Ovary (tissue), 9 donors: Measurements from ENCODE around the gene RSU1. TPM values are rescaled to one million over a fixed set of nuclear protein-coding genes. Genes with fewer than 3 reads are reported as not detected.

ENCODE experiments used
- DNase-seq, 5 donors: peaks; one replicate each; pipeline ENCODE4 v3.0.0-alpha.2; 2019 to 2020
- H3K27ac ChIP-seq, 2 donors: fragments of 200-600 bp; one replicate each; pipeline versions ENCODE4 v1.5.1 to v1.8.0; 2019 to 2022
- H3K27me3 ChIP-seq: fragments of 200-600 bp; one replicate; pipeline ENCODE4 v1.8.0; 2022
- H3K36me3 ChIP-seq: fragments of 200-600 bp; sonication (generic); one replicate; pipeline ENCODE4 v1.5.1; 2019
- H3K4me1 ChIP-seq: one replicate; pipeline ENCODE4 v1.8.1; 2013; ENCODE audit warnings: mild to moderate bottlenecking, moderate library complexity; ENCODE audit not compliant: insufficient read depth
- H3K4me3 ChIP-seq: fragments of 200-600 bp; sonication (generic); one replicate; pipeline ENCODE4 v1.5.1; 2017
- H3K9me3 ChIP-seq, 2 donors: fragments of 200-600 bp in 1 of 2; sonication (generic) in 1 of 2; one replicate each; pipeline versions ENCODE4 v1.5.1 to v1.8.1; 2013 to 2019; ENCODE audit warnings: mild to moderate bottlenecking in 1 of 2, moderate library complexity in 1 of 2
- EP300 ChIP-seq: sonication (generic); formaldehyde crosslinking; IDR thresholded peaks from one replicate; pipeline ENCODE4 v1.6.1; 2017; ENCODE audit warnings: antibody characterized with exemption
- POLR2A ChIP-seq: fragments of 450-650 bp; IDR thresholded peaks from one replicate; pipeline ENCODE4 v1.6.1; 2017; ENCODE audit warnings: antibody characterized with exemption, mild to moderate bottlenecking, moderate library complexity
- WGBS, 3 donors: extraction: QIAGEN DNeasy Blood & Tissue Kit in 1 of 3; methylation state at CpG; one replicate each; pipeline versions ENCODE4 v1.1.5 to v1.1.7; 2013 to 2017; 5-methylcytosine and 5-hydroxymethylcytosine counted together
- intact Hi-C, 4 donors: fragments of 100-400 bp; cut with DNase I; formaldehyde crosslinking; loops; one replicate each; pipeline versions ENCODE4 v1.11.0 to v1.15.1; 2022 to 2023
- polyA plus RNA-seq, 2 donors: library from polyadenylated mRNA; stranded (reverse); fragments of 200-250 nt in 1 of 2; fragments of 350-450 nt in 1 of 2; fragmentation: Illumina TruSeq in 1 of 2; extraction: RNeasy Lipid Tissue Mini Kit (QIAGEN cat#74804) in 1 of 2; gene quantifications; one replicate each; pipeline ENCODE4 v1.2.3, GENCODE V29; 2013 to 2014
- total RNA-seq, 7 donors: library from RNA; depleted of rRNA in 2 of 7; stranded (reverse); fragments of >200 nt in 2 of 7; fragmentation: NEBNext Ultra II Directional in 3 of 7; extraction: Animal tissue kit (Norgen Biotek cat#: 25700) in 3 of 7; gene quantifications; one replicate each; pipeline versions ENCODE4 v1.1.0 to v1.2.4, GENCODE V29; 2016 to 2023
- TF ChIP-seq, protein P1 (sequence below), 3 donors: fragments of 450-650 bp in 2 of 3; fragments of 200-600 bp in 1 of 3; IDR thresholded peaks; one replicate each; pipeline versions ENCODE4 v1.5.1 to v1.8.0; 2016 to 2022; ENCODE audit warnings: antibody characterized with exemption in 3 of 3, mild to moderate bottlenecking in 1 of 3
- donor health status: DM: no; HTN: no; CAD: no; lungs with moderate emphysema.
- donor health status: DM: no; HTN: no; CAD: no.
- donor health status: Bipolar disorder and iron deficiency.
- donor health status: DM: yes; HTN: yes; CAD: no.
- donor health status: DM: no; HTN: no; CAD: no.
- donor health status: DM: yes; HTN: yes; CAD: no.

Gene RSU1
- total and polyA plus RNA-seq, 9 donors: 30.1 to 184 (median 70.3) TPM

GRCh38 chr10:16822027-16822426 lies 4.8 kb upstream of the RSU1 start:
- 92 to 94% (median 93%) methylated on average over 2 of the region's 2 CpGs for WGBS, 3 donors
- DNase-seq: no peak
- H3K27me3 ChIP-seq: no peaks in the 10 kb centered on the region
- H3K36me3 ChIP-seq: no peaks in the 10 kb centered on the region
- TF ChIP-seq, protein P1, sequence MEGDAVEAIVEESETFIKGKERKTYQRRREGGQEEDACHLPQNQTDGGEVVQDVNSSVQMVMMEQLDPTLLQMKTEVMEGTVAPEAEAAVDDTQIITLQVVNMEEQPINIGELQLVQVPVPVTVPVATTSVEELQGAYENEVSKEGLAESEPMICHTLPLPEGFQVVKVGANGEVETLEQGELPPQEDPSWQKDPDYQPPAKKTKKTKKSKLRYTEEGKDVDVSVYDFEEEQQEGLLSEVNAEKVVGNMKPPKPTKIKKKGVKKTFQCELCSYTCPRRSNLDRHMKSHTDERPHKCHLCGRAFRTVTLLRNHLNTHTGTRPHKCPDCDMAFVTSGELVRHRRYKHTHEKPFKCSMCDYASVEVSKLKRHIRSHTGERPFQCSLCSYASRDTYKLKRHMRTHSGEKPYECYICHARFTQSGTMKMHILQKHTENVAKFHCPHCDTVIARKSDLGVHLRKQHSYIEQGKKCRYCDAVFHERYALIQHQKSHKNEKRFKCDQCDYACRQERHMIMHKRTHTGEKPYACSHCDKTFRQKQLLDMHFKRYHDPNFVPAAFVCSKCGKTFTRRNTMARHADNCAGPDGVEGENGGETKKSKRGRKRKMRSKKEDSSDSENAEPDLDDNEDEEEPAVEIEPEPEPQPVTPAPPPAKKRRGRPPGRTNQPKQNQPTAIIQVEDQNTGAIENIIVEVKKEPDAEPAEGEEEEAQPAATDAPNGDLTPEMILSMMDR (IDR thresholded peaks at IDR 0.05): no peak
- TF ChIP-seq POLR2A (no peak), EP300 (no peak)
- H3K9me3 ChIP-seq: no peaks in the 10 kb centered on the region
- intact Hi-C loops: no loop called here
- no peaks in the 10 kb centered on the region for H3K4me1 ChIP-seq
- H3K27ac ChIP-seq: no peak overlapping the region
- H3K4me3 ChIP-seq: no peak overlapping the region

DNA sequence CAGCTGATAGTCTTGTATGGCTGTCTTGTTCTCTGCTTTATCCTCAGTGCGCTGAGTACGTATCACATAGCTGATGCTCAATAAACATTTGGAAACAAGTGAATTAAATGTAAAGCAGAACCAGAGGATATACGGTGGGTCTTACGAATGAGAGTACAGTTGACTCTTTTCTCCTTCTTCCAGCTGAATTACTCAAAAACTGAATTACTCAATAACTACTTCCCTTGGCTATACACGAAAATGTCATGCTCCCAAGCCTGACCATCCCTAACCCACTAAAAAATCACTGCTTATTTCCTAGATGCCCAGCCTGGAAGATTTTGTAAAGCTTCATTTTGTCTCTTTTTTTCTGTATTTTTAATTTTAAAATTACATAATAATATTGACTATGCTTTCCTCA lies 3.2 kb upstream of the RSU1 start:
- Histone ChIP-seq H3K27ac (no peak overlapping the region), H3K9me3 (no peaks in the 10 kb centered on the region), H3K4me1 (peaks cover 5% of the 10 kb centered on the region), H3K4me3 (no peak overlapping the region), H3K36me3 (no peaks in the 10 kb centered on the region), H3K27me3 (no peaks in the 10 kb centered on the region)
- 92 to 94% (median 93%) methylated on average over 5 of the region's 5 CpGs for WGBS, 3 donors
- intact Hi-C loops: no loop called here
- TF ChIP-seq EP300 (no peak), POLR2A (no peak)
- TF ChIP-seq, protein P1 (IDR thresholded peaks at IDR 0.05): no peak
- DNase-seq: no peak

GRCh38 chr10:16820018-16820417 lies 2.8 kb upstream of the RSU1 start:
- intact Hi-C loops: no loop called here
- H3K4me1 ChIP-seq: peaks cover 5% of the 10 kb centered on the region
- H3K27ac ChIP-seq: no peak overlapping the region
- H3K9me3 ChIP-seq: no peaks in the 10 kb centered on the region
- TF ChIP-seq, protein P1 (IDR thresholded peaks at IDR 0.05): no peak
- TF ChIP-seq EP300 (no peak), POLR2A (no peak)
- no peaks in the 10 kb centered on the region for H3K27me3 ChIP-seq
- WGBS, 3 donors: 75 to 82% (median 78%) methylated on average over 1 of the region's 1 CpG
- H3K4me3 ChIP-seq: no peak overlapping the region
- no peak for DNase-seq
- H3K36me3 ChIP-seq: no peaks in the 10 kb centered on the region

GRCh38 chr10:16819436-16819835 lies 2.2 kb upstream of the RSU1 start:
- H3K27ac ChIP-seq: no peak overlapping the region
- no peak for DNase-seq
- no peaks in the 10 kb centered on the region for H3K27me3 ChIP-seq
- no peaks in the 10 kb centered on the region for H3K36me3 ChIP-seq
- no peaks in the 10 kb centered on the region for H3K9me3 ChIP-seq
- H3K4me1 ChIP-seq: peaks cover 5% of the 10 kb centered on the region
- TF ChIP-seq, protein P1 (IDR thresholded peaks at IDR 0.05): no peak
- TF ChIP-seq POLR2A (no peak), EP300 (no peak)
- intact Hi-C loops: no loop called here
- H3K4me3 ChIP-seq: no peak overlapping the region
- 68 to 87% (median 86%) methylated on average over 3 of the region's 3 CpGs for WGBS, 3 donors
